ENCODE data around the gene GRM5.
A peak's percentile ranks its signal among the peaks of the same experiment; 100 is the strongest.
"Not testable (repeated sequence)": the region's sequence is repeated elsewhere in the genome, so short reads cannot be mapped to it uniquely, and the experiment has no call there.

Gene GRM5

DNA sequence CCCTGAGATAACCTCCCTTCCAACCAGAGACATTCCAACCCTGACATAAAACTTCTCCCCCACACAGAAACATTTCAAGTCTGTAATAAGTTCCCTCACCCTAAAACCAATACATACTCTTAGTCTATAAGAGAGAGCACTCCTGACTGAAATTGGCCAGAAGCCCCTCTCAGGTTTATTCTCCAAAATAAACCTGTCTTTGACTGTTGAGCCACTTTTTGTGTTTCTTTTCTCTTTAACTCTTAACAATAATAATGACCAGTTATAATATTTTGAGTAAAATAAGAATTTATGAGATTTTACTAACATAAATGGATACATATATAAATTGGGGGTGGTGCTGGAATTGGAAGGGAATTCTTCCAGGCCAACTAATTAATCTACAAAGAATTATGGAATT, 93.6 kb downstream of the GRM5 start:
- no peak for DNase-seq (ENCODE audit: low read depth)

DNA sequence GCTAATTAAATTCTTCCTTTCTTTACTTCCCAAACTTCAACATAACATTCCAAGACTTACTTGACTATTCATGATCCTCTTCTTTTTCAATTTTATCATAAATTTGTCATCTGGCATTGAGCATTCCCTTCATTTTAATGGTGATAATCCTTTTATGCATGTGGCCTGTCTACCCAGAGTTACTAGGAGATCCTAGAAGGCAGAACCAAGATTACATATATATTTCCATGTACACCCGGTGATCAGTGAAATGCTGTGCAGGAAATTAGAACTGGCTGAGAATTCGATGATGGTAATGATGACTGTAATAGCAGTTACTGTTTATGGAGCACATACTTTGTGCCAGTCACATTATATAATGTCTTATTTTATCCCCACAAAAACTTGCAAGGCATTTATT, 104.2 kb downstream of the GRM5 start:
- DNase-seq (ENCODE audit: low read depth): not testable (repeated sequence)

DNA sequence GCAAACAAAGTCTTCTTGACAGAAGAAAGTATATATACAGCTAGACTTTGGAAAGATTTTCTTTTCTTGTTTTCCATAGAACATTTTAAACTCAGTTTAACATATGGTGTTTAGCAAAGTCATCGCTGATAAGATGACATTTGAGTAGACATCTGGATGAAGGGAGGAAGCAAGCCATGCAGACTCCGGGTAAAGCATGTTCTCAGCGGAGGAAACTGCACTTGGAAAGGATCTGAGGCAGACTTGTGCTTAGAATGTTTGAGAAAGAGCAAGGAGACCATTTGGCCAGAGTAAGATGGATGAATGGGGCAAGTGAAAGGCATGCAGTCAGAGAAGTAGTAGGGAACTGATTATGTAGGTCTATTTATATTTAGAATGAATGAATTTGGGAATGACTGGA, 105.9 kb downstream of the GRM5 start:
- not testable (repeated sequence) for DNase-seq (ENCODE audit: low read depth)

DNA sequence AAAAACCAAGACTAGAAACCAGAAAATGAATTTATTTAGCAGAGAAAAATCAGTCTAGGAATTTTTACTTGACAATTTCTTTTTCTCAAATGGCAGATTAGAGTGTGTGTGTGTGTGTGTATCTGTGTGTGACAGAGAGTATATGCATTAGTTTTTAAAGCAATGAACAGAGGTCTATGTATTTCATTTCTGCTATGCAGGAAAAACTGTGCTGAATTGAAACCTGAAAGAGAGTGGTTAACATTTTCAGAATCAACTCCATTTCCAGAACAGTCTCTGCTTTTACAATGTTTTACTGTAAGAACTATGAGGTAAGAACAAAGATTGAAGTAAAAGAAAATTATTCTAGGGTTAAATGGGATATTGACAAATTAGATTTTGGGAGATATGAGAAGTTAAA, 114.8 kb downstream of the GRM5 start:
- DNase-seq (ENCODE audit: low read depth): no peak

DNA sequence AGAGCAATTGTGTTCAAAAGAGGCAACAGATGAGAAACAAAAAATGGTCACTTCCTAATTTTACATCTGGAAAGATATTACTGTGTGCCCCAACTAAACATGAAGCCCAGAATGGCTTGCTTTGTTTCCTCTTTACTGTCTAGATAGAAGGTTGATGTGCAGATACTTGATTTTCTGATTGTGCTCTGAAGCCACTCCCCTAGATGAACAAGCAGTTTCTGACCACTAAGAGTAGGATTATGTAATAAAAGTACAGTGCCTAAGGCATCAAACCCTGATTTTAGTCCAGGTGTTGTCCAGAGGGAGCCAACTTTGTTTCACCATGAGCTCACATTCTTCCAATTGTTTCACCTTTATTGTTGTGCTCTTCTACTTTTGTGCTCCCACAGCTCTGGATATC, 116.9 kb downstream of the GRM5 start:
- not testable (repeated sequence) for DNase-seq (ENCODE audit: low read depth)

DNA sequence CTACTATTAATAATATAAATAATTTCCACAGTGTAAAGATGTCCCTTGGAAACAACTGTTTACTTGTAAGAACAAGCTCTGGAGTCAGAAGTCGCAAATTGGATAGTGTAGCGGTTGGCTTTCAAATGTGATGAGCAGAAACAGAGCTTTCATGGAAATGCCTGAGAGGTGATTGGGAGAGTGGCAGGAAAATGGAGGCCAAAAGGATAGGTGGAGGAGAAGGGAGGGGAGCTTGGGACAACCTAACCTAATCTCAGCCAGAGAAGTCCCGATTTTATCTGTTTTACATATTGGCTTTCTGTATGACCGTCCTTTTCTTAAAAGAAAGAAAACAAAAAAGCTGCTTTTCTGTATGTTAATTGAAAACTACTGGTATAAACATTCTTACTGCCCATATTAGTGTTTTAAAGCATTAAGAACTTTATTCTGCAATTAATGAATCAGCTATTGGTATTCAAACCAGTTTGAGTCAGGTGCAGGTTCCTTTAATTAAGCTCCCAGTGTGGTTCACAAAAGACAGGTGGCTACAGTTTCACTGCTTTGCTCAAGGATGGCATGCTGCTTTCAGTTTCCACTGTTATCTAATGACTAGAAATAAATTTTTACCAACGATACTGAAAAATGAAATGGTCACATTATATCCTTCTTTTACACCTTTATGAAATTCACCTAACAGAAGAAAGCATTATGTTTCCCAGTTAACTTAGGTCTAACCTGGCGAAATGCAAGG, 117.8 kb downstream of the GRM5 start:
- DNase-seq (ENCODE audit: low read depth): not testable (repeated sequence)

DNA sequence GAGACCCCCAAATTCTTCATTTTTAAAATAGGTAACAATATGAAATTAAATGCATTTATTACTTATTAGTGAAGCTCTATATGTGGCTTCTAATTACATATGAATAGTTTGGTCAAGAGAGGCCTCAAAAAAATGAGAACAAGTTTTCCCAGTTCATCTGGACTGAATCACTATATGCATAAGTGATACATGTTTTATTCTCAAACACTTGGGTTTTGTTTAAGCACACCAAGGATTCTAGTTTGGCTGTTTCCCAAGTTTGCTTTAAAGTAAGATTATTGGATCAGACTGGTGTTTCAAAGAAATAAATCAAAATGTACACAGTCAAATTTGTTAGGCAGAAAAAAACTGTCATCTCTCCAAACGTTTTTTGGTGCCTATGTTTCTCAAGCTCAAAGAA, 136.1 kb downstream of the GRM5 start:
- not testable (repeated sequence) for DNase-seq (ENCODE audit: low read depth)

DNA sequence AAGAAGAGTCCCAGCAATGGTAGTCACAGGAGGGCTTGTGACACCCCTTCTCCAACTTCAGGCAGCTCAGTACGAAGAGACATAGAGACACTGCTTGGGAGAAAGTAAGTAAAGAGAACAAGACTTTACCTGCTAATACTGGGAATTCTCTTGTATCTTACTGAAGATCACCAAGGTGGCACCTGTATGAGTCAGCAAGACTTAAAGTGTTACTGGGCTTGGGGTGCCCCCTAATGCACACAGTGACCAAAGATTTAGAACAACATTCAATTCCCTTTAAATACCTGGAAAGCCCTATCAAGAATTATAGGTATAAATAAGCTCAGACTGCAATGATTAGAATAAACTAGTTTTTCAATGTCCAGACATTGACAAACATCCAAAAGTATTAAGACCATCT, 148.7 kb downstream of the GRM5 start:
- DNase-seq (ENCODE audit: low read depth): not testable (repeated sequence)

DNA sequence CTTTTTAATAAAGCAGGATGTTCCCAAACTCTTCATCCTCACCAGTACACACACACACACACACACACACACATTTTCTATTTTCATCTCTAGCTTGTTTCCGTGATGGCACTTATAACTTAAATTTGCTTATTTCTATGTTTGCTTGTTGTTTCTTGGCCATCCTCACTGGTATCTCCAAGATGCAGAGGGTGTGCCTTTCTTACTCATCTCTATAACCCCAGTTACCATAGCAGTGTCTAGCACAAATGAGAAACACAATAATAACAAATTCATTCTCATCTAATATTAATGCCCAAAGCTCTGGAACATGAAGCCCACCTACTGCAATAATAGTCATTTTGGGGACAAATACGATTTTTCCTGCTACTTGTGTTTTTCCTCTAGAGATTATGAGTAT, 156.3 kb downstream of the GRM5 start:
- no peak for DNase-seq (ENCODE audit: low read depth)

DNA sequence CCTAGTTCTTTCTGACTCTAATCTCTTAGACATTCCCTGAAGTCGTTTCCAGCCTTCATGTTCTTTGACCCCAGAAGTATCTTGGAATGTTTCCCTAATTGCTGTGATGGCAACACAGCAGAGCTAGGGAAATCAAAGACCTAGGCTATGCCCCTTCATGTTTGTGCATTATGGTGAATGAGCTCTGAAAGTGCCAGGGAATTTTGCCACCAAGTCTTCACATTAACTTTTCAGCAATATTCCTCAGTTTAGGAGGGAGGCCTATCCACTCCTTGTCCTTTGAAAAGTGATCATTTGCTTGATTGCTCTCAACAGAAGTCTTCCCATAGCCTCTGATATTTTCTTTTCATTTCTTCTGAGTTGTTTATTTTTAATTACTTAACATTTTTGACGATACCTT, 164.3 kb downstream of the GRM5 start:
- DNase-seq (ENCODE audit: low read depth): not testable (repeated sequence)

DNA sequence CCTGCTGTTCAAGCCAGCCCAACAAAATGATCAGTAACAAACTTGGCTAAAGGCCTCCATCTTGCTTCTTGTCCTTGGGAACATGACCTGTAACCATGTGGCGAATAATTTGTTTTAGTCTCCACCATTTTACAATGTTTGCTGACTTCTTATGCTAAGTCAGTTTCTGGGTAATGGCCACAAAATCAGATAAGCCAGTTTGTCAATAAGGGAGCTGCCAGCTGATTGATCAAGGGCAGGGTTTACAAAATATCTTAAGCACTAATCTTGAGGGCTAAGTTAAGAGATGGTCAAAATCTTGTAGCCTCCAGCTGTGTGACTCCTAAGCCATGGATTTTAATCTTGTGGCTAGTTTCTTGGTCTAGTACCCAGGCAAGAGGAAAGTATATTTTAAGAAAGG, 176.9 kb downstream of the GRM5 start:
- DNase-seq (ENCODE audit: low read depth): not testable (repeated sequence)

DNA sequence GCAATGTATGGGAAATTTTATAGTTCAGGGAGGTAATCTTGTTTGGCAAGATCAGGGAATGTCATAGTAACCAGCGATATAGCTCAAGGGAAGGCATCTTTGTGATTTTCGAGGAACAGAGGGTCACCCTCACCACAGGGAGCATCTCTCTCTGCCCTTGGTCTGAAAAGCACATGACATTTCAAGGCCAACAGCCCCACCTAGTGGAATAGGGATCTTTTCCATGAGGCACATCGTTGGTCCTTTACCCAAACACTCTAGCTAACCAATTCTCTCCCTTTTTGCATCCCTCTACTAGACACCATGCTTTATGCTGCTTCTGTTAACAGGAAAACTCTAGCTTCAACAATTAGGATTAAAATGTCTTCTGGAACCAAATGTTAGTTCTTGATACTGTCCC, 179.0 kb downstream of the GRM5 start:
- DNase-seq (ENCODE audit: low read depth): peak; percentile 7

DNA sequence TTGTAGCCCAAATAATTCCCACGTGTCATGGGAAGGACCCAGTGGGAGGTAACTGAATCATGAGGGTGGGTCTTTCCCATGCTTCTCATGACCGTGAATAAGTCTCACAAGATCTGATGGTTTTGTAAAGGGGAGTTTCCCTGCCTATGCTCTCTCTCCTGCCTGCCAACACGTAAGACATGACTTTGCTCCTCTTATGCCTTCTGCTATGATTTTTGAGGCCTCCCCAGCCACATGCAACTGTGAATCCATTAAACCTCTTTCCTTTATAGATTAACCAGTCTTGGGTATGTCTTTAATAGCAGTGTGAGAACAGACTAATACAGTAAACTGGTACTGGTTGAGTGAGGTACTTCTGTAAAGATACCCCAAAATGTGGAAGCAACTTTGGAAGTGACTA, 183.0 kb downstream of the GRM5 start:
- not testable (repeated sequence) for DNase-seq (ENCODE audit: low read depth)

DNA sequence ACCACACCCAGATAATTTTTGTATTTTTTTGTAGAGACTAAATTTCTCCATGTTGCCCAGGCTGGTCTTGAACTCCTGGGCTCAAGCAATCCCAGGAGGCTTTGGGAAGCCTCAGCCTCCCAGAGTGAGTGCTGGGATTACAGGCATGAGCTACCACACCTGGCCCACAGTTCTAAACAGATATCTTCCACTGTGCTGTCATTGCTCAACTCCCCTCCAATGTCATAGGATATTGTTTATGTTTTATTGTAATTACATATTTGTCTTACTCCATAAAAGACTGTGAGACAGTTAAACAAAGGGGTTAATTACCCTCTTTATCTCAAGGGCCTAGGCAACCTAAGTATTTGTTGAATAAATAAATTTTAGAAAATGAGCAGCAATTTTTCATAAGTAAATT, 204.2 kb downstream of the GRM5 start:
- DNase-seq (ENCODE audit: low read depth): no peak

DNA sequence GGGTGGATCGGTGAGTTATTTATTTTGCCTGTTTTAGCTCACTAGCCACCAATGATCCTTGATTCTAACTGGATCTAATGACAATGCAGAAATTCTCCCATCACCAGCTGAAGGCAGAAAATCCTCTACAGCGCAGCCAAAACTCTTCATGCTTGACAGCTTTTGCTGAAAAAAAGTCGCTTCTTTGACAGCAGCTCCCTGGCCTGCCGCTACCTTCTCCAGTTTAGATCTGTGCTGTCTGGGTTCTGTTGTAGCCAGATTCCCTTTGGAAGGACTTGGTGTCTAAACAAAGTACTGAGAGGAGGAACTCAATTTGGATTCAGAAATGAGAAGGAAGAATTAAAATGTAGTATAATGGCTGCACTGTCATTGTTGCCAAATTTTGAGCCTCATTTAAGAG, 205.4 kb downstream of the GRM5 start:
- DNase-seq (ENCODE audit: low read depth): not testable (repeated sequence)

DNA sequence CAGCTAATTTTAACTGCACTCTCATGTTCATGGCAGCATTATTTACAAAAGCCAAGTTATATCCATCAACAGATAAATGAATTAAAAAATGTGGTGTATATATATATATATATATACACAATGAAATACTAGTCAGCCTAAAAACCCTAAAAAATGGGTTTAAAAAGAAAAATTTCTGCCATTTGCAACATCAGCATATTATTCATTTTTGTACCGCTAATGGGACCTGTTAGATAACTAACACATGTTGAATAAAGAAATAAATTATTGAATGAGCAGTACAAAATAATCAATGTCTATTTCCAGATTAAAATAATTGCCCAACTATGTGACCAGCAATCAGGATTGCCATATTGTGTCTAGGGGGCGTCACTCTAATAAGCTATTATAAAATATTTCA, 211.8 kb downstream of the GRM5 start:
- DNase-seq (ENCODE audit: low read depth): not testable (repeated sequence)

DNA sequence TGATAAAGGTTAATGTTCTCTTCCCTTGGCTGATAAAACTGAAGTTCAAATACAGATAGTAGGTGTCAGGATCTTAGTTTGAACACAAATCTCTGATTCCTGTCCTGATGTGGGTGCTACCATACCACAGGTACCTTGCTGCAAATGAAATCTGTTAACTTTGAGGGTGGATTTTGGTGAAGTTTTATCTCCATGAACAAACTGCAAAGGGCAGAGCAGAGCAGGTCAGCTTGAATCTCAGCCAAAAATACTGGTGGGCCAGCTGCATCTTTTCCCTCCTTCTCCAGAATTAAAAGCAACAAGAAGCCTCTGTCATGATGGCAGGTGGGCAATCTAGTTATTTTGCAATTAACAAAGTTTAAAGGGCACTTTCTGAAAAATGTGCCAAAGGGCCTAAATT, 214.2 kb downstream of the GRM5 start:
- not testable (repeated sequence) for DNase-seq (ENCODE audit: low read depth)

DNA sequence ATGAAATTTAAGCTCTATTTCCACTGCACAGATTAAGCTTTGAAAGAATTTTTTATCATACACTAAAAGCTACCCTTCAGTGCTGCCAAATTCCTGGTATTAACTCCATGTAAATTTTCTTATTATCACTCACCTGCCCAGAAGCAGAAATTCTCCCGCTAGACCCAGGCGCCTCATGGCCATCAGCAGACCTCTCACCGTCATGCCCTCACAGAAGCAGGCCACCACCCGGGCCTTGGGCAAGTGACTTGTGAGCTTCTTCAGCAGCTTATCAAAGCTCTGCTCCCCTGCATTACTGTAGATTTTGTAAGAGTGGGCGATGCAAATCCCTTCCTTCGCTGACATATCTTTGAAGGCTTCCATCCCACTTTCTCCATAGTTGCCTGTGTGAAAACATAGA, 216.0 kb downstream of the GRM5 start:
- DNase-seq (ENCODE audit: low read depth): not testable (repeated sequence)

DNA sequence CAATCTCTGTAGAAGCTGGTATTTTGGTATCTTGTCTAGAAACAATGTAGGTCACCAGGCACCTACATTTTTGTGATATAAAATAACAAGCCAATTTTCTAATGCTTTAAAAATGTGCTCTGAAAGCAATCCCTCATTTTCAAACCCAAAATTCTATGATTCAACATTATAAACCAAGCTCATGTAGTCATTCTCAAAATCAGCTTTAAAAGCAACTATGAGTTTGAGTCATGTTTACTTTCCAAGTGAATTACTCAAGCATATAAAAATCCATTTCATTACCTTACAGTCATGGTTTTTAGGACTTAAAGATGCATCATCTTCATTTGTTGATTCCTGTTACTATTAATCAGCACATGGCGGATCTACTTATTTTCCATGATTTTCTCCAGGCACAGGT, 216.4 kb downstream of the GRM5 start:
- DNase-seq (ENCODE audit: low read depth): peak; percentile 51

DNA sequence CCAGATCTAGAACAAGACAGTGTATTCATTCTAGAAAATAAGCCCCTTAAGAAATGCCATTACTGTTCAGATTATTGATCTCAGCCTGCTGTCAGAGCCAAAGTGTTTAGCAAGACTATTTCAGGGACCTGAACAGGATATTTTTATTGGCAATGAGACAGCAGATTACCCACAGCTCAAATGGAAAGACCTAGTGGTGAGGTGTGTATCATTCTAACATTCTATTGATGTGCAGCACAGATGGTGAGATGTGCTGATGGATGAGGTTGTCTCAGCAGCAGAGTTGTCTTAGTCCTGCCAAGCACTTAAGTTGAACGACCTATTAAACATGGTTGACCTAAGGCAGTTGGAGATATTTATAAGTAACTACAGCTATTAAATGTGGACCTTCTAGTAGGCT, 219.5 kb downstream of the GRM5 start:
- not testable (repeated sequence) for DNase-seq (ENCODE audit: low read depth)

DNA sequence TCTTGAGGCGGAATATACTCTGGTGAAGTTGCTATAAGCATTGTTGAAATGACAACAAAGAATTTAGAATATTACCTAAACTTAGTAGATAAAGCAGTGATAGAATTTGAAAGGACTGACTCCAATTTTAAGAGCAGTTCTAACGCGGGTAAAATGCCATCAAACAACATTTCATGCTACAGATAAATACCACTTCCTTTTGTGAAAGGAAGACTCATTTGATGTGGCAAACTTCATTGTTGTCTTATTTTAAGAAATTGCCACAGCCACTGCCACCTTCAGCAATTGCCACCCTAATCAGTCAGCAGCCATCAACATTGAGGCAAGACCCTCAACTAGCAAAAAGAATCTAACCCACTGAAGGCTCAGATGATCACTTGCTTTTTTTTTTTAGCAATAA, 220.8 kb downstream of the GRM5 start:
- DNase-seq (ENCODE audit: low read depth): not testable (repeated sequence)

DNA sequence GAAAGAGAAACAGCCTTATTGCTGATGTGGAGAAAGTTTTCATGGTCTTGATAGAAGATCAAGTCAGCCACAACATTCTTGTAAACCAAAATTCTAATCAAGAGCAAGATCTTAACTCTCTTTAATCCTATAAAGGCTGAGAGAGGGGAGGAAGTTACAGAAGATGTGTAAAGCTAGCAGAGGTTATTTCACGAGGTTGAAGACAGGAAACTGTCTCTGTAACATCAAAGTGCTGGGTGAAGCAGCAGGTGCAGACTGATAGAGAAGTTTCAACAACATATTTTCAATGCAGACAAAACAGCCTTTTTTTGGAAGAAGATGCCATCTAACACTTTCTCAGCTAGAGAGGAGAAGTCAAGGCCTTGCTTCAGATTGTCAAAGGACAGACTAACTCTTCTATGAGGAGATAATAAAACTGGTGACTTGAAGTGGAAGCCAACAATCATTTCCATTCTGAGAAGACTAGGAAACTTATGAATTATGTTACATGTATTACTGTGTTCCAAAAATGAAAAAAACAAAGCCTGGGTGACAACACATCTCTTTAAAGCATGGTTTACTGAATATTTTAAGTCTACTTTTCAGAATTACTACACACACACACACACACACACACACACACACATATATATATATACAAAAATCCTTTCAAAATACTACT, 221.9 kb downstream of the GRM5 start:
- DNase-seq (ENCODE audit: low read depth): not testable (repeated sequence)

DNA sequence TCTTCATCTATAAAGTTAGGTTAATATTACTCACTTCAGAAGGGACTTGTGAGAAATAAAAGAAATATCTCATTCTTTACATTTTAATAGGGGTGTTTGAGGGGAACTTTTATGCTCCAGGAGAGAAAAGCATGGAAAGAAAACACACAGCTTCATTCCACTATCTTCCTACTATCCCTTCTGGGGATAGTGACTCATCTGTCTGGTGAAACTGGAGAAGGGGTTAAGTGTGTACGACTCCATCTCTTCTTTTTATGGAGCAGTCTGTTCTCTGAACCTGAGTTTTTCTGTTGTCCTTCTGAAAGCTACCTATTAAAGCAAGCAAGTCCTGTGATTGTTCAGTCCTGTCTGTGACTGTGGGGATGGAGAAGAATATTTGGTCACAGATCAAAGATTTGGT, 227.6 kb downstream of the GRM5 start:
- DNase-seq (ENCODE audit: low read depth): not testable (repeated sequence)

DNA sequence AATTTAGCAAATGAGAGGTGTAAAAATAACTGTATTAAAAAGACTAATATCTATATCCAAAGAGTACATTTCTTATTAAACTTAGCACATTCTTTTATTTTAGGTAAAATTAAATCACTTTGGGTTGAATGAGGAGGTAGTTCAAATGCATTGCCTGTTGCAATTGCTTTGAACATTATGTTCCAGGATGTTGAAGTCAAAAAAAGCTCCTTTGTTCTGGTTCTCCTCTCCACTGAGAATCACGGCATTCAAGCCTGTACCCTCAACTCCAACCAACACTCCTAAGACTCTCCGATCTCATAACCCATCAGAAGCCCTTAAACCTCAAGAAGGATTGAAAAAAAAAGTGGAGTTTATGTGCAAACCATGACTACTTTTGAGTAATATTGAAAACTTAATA, 230.1 kb downstream of the GRM5 start:
- not testable (repeated sequence) for DNase-seq (ENCODE audit: low read depth)

Data from GM04503 (cell line).